SH-SY5Y (cell line): ENCODE data around the gene PSMF1.

Experiments used
- GATA2 ChIP-seq: IDR thresholded peaks from 2 replicates; pipeline ENCODE4 v1.6.1; 2011; ENCODE audit warnings: mild to moderate bottlenecking, low read depth, low read length
- GATA3 ChIP-seq: IDR thresholded peaks from 2 replicates; pipeline ENCODE4 v1.6.1; 2011; ENCODE audit warnings: low read depth, mild to moderate bottlenecking, low read length, moderate library complexity

- TF ChIP-seq GATA2 = no peak
- no peak for TF ChIP-seq GATA3
These were observed 31.8 kb downstream of the PSMF1 start for GRCh38 chr20:1150218-1150617.
